T-helper 1 cell (primary cell): ENCODE measurements around the gene STOX1.
"Not testable (repeated sequence)": the region's sequence is repeated elsewhere in the genome, so short reads cannot be mapped to it uniquely, and the experiment has no call there.

Experiments
- DNase-seq, 5 donors: peaks; one replicate each; pipeline ENCODE4 v3.0.0-alpha.2; 2012 to 2020

The STOX1 gene

DNA sequence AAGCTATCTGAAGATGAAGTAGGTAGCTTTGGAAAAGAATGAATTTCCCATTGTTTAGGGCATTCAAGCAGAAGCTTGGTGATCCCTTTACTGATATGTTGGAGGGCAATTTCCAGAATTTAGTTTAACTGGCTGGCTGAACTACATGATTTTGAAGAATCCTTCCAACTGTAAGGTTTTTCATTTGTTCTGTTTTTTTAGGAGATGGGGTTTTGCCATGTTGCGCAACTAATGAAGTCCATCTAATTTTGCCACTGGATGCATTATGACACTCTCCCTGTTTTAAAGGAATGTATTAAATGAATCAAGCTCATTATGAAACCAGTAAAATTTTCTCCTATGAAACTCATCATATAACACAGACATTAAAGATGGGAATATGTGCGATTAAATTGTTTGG lies 67.7 kb downstream of the STOX1 start:
- no peak for DNase-seq

DNA sequence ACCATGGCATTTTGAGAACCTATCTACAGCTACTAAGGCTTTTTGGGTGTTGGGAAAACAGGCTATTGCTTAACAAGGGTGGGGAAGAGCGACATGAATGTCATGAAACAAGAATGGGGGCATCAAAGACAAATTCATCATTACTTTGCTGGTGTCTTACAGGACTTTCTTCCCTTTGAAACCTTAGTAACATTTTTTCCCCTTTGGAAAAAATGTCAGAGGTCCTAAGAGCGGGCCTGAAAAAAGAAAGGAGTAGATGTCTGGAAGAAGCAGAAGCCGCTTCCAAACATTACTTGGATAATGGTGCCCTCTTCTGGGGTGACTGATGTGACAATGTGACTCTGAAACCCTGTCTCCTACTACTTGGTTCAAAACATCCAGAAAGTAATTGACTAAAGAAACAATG lies 70.0 kb downstream of the STOX1 start:
- DNase-seq = peak in 2 of 5 donors; percentile 20 to 47

DNA sequence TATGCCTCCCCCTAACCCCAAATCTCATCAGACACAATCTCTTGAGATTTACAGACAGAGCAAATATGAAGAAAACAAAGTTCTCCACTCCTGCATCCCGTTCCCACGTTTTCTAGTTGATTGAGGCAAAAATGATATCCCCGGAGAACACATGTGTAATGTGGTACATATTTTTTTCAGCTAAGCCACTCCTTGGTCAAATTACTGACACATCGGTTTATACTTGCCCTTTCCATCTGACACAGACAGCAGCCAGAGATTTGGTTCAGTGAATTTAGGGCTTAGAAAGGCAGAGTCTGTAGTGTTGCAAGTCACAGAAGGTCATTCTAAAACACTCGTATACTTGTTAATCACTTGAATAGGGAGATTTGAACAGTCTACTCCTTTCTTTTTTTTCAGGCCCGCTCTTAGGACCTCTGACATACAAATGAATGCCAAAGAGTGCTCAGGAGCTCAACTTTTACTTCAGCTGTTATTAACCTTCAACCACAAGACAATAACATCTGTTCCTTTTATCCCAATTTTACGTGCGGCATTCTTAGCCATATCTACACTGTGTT lies 71.9 kb downstream of the STOX1 start:
- no peak for DNase-seq

DNA sequence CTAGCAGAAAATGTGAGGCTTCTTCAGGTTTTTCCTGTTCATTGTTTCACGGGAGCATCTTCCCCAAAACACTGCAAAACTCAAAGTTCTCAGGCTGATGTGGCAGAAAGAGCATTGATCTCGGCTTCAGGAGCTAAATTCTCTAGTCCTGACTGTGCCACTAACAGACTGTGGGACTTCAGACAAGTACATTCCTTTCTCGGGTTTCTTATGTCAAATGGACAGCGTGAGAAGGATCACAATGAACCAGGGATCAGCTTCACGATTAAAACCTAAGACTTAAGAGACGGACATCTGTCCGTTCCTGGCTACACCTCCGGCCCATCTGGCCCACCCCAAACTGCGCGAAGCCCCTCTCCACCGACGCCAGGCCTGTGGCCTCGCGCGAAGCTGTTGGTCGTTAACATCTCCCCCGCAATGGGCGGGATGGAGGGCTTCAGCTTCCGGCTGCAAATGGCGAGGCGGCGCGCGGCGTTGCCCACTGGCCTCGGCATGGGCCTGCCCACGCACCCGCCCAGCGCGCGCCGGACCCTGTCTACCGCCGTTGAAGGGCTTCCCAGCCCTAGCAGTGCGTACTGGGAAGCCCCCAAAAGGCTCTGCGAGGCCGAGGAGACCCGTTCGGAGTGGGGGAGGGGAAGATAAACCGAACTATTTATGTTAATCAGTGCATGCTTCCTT lies 73.2 kb downstream of the STOX1 start:
- no peak for DNase-seq

DNA sequence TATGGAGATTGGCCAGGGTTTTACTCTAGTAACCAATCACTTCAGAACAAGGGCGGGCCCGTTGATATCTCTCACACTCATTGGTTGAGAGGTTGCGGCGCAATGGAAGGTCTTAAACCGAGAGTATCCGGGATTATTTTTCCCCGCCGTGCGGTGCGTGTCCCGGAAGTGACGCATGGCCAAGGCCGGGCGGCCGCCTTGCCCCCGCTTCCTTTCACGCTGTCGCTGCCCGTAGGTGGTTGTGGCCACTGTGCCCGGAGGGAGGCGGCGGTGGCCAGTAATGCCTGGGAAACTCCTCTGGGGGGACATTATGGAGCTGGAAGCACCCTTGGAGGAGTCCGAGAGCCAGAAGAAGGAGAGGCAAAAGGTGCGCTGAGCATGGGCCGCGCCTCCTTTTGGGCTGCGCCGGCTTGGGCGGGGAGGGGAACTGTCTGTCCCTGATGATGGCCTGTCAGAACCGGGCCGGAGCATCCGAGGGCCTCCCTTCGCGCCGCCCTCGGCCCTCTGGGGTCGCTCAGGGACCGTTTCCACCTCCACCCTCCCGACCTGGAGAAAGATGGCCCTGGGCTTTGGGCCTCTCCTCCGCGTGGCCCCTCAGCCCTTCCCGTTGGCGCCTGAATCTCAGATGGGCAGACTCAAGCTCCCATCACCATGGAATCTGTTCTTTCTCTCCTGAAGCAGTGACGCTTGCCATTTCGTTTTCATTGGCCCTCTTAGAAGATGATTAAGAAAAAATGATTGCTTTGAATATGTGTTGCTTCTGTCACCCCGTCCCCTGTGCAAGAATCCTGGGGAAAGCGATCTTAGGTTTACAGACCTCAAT lies 74.0 kb downstream of the STOX1 start, which contains the start of gene DDX50:
DDX50 (plus strand) TSS at position 211 of the 823 bp plus-strand sequence; CDS start at position 281, 70 bp downstream.
- DNase-seq = peak; percentile 86 to 98 (median 92)

DNA sequence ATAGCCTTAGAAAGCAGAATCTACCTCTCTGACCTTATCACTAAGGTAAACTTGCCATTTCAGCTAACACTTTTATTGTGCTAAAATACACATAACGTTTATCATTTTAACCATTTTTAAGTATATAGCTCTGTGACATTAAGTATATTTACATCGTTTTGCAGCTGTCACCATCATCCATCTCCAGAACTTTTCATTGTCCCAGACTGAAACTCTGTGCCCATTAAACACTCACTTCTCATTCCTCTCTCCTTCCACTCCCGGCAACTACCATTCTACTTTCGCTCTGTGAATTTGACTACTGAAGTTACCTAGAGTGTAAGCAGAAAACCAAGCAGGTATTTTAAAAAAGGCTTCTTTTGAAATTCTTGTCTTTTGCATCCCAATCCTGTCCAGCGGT lies 75.1 kb downstream of the STOX1 start:
- no peak for DNase-seq

DNA sequence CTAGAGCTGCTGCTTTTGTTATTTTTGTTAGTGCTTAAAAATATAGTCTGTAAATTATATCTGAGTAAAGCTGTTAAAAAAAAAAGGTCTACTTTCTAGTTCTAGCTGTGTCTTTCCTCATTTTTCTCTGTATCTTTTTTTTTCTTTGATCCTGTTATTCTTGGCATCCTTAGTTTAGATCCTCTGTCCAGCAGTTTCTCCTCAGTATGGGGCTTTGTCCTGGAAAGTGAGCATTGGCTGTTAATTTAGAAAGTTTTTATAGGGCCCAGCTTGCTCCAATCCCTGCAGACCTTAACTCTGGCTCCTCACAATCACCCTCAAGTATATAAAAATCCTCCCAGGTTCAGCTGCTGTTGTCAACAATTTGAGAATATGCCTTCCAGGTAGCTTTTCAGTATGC lies 97.3 kb downstream of the STOX1 start:
- no peak for DNase-seq

DNA sequence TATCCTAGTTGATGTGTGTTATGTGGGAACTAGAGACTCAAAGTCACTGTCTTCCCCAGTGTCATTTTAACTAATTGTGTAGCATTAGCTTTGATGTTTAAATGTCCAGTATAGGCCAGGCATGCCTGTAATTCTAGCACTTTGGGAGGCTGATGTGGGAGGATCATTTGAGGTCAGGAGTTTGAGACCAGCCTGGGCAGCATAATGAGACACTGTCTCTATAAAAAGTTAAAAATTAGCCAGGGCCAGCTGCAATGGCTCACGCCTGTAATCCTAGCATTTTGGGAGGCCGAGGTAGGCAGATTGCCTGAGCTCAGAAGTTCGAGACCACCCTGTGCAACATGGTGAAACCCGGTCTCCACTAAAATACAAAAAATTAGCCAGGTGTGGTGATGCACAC lies 98.2 kb downstream of the STOX1 start:
- no peak for DNase-seq

DNA sequence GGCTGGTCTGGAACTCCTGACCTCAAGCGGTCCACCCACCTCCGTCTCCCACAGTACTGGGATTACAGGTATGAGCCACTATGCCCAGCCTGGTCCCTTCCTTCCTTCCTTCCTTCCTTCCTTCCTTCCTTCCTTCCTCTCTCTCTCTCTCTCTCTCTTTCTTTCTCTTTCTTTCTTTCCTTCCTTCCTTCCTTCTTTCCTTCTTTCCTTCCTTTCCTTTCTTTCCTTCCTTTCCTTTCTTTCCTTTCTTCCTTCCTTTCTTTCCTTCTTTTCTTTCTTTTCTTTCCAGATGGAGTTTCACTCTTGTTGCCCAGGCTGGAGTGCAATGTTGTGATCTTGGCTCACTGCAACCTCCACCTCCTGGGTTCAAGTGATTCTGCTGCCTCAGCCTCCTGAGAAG lies 101.8 kb downstream of the STOX1 start:
- DNase-seq = not testable (repeated sequence)

DNA sequence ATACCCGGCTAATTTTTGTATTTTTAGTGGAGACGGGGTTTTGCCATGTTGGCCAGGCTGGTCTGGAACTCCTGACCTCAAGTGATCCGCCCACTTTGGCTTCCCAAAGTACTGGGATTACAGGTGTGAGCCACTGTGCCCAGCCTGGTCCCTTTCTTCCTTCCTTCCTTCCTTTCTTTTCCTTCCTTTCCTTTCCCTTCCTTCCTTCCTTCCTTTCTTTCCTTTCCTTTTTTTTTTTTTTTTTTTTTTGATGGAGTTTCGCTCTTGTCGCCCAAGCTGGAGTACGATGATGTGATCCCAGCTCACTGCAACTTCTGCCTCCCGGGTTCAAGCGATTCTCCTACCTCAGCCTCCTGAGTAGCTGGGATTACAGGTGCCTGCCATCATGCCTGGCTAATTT lies 102.6 kb downstream of the STOX1 start:
- DNase-seq = not testable (repeated sequence)

DNA sequence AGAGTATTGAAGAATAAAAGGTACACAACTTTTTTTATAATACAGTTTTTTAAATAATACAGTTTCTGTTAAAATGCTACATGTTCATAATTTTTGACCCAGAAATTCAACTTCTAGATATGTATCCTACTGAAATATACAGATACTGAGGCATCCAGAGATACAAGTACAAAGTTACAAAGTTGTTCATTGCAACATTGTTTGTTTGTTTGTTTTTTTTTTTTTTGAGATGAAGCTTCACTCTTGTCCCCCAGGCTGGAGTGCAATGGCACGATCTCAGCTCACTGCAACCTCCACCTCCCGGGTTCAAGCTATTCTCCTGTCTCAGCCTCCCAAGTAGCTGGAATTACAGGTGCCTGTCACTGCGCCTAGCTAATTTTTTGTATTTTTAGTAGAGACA lies 105.5 kb downstream of the STOX1 start:
- DNase-seq = not testable (repeated sequence)

DNA sequence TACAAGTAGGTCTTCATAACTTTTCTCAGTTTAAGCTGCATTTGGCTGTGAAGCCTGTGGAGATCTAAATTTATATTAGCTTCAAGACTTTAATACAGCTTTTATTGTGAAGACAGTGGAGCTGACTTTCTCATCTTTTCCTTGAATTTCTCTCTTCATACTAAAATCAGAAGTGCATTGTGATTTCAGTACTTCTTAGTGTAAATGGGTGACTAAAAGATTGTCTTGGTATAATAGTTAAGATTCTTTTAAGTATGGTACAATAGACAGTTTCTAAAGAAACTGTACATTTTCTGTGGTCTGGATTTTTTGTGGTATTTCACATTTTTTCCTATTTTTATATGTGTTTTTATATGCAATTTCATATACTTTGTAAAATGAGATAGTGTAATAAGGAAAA lies 107.7 kb downstream of the STOX1 start:
- DNase-seq = peak in 1 of 5 donors; percentile 6

DNA sequence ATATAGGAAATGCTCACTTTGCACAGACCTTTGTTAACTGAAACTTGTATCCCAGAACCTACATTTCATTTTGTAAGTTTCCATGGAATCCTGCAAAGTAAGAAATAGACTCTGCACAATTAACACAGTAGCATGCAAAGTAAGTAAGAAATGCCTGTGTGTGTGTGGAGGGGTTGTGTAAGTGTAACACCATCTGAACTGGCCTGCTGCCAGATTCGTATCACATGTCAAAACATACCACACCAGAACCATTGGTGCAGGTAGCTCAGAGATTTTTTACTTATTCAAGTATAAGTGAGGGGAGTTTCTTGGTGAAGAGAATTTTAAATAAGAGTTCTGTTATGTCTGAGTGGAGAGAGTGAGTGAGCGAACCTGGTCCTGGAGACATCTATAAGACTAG lies 110.8 kb downstream of the STOX1 start:
- no peak for DNase-seq

DNA sequence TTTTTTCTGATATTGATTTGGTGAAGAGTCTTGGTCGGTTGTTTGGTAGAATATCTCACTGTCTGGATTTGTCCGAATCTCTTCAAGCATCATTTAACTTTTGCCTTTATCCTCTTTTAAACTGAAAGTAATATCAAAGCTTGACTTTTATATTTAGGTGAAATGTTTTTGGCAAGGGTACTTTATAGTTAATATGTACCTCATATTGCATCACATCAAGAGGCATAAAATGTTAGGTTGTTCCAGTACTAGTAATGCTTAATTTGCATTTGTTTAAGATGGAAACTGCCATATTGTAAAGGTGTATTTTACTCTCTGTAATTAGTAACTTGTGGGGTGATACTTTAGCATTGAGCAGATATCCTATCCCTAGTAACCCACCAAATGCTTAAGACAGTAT lies 111.6 kb downstream of the STOX1 start:
- no peak for DNase-seq

DNA sequence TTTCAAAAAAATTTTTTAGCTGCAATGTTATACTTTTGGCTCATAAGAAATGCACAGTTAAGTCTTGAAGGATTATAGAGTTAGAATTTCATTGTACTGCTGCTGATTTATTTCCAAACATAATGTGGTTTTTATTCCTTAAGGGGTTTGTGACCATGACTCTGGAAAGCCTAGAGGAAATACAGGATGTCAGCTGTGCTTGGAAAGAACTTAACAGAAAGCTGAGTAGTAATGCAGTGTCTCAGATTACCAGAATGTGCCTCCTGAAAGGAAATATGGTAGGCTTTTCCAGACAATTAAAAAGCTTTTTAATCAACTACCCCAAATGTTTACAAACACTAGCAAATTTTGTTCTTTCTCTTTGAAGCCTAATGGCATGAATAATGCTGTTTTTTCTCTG lies 113.6 kb downstream of the STOX1 start:
- not testable (repeated sequence) for DNase-seq
